Activated T-cell treated with anti-CD3 and anti-CD28 coated beads, Interleukin-2, amount 50 U/mL, for 24 hours (primary cell): Measurements from ENCODE around the gene IRF2.
"Not testable (repeated sequence)": the region's sequence is repeated elsewhere in the genome, so short reads cannot be mapped to it uniquely, and the experiment has no call there.

Experiments used
- DNase-seq: peaks from one replicate; pipeline ENCODE4 v3.0.0-alpha.2; 2020
- H3K27ac Mint-ChIP-seq: 2 replicates; pipeline ENCODE4 v1.8.0; 2020; ENCODE audit warnings: mild to moderate bottlenecking, mixed read lengths
- H3K27me3 Mint-ChIP-seq: 2 replicates; pipeline ENCODE4 v1.8.0; 2020; ENCODE audit warnings: mixed read lengths
- H3K36me3 Mint-ChIP-seq: 2 replicates; pipeline ENCODE4 v1.8.0; 2020; ENCODE audit warnings: low read depth, mixed read lengths
- H3K4me1 Mint-ChIP-seq: 2 replicates; pipeline ENCODE4 v1.8.0; 2020; ENCODE audit warnings: low read depth, mixed read lengths
- H3K4me3 Mint-ChIP-seq: 2 replicates; pipeline ENCODE4 v1.8.0; 2020; ENCODE audit warnings: mild to moderate bottlenecking, moderate library complexity, mixed read lengths
- H3K9me3 Mint-ChIP-seq: 2 replicates; pipeline ENCODE4 v1.8.0; 2020; ENCODE audit warnings: mixed read lengths

The IRF2 gene

DNA sequence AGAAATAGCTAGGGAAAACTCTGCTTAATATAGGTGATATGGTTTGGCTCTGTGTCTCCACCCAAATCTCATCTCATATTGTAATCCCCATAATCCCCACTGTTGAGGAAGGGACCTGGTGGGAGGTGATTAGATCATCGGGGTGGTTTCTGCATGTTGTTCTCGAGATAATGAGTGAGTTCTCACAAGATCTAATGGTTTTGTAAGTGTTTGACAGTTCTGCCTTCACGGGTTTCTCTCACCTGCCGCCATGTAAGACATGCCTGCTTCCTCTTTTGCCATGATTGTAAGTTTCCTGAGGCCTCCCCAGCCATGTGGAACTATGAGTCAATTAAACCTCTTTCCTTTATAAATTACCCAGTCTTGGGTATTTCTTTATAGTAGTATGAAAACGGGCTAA, 94.1 kb downstream of the IRF2 start:
- H3K9me3 Mint-ChIP-seq, H3K4me3 Mint-ChIP-seq, H3K27ac Mint-ChIP-seq, DNase-seq, H3K27me3 Mint-ChIP-seq: not testable (repeated sequence)
- Mint-ChIP-seq H3K4me1 (peaks cover 46% of the 10 kb centered on the region), H3K36me3 (peaks cover 23% of the 10 kb centered on the region)

DNA sequence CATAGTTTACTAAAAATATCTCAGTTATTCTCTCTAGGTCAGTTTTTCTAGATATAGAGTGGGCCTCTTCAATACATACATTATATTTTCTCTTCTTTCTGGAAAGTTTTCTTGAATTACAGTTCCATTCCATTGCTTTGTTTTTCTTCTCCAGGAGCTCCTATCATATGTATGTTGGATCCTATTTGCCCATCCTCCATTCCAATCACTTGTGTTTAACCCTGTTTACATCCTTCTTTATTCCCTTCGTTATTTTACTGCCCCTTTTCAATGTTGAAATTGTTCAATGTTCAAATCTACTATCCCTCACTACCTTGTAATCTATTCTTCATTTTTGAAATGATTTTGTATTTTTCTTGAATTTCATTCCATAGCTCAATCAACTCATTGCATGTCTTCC, 97.4 kb downstream of the IRF2 start:
- DNase-seq = no peak
- no peaks in the 10 kb centered on the region for H3K9me3 Mint-ChIP-seq
- H3K27ac Mint-ChIP-seq = no peak overlapping the region
- H3K4me1 Mint-ChIP-seq = peaks cover 24% of the 10 kb centered on the region
- no peaks in the 10 kb centered on the region for H3K27me3 Mint-ChIP-seq
- peaks cover 18% of the 10 kb centered on the region for H3K36me3 Mint-ChIP-seq
- no peak overlapping the region for H3K4me3 Mint-ChIP-seq

DNA sequence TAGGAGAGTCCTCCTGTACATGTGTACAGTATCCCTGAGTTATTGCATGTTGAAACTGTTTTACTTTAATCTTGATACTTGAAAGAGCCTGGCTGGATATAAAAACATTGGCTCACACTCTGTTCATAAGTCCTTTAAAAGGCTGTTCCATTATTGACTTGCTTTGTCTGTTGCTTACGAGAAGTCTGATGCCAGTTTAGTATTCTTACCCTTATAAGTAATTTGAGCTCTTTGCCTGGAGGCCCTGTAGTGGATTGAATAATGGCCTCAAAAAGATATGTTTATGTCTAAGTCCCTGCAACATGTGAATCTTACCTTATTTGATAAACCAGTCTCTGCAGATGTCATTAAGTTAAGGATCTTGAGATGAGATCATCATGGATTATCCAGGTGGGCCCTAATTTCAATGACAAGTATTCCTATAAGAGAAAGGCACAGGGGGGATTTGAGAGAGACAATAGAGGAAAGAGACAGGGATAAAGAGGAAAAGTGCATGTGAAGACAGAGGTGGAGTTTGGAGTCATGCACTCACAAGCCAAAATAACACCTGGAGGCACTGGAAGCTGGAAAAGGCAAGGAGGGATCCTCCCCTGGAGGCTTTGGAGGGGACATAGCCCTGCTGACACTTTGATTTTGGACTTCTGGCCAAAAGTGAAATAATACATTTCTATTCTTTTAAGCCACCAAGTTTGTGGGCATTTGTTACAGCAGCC, 98.1 kb downstream of the IRF2 start:
- Mint-ChIP-seq H3K27ac (no peak overlapping the region), H3K27me3 (no peaks in the 10 kb centered on the region), H3K4me1 (peaks cover 17% of the 10 kb centered on the region), H3K4me3 (no peak overlapping the region), H3K36me3 (peaks cover 11% of the 10 kb centered on the region), H3K9me3 (no peaks in the 10 kb centered on the region)
- no peak for DNase-seq

DNA sequence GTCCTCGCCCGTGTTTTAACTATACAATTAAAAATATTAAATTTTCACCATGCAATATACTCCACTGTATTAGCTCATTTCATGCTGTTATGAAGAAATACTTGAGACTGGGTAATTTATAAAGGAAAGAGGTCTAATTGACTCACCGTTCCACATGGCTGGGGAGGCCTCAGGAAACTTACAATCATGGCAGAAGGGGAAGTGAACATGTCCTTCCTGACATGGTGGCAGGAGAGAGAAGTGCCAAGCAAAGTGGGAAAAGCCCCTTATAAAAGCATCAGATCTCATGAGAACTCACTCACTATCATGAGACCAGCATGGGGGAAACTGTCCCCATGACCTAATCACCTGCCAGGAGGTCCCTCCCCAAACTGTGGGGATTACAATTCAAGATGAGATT, 98.7 kb downstream of the IRF2 start:
- H3K27me3 Mint-ChIP-seq, H3K9me3 Mint-ChIP-seq, DNase-seq, H3K27ac Mint-ChIP-seq, H3K4me3 Mint-ChIP-seq, H3K36me3 Mint-ChIP-seq: not testable (repeated sequence)
- peaks cover 14% of the 10 kb centered on the region for H3K4me1 Mint-ChIP-seq

DNA sequence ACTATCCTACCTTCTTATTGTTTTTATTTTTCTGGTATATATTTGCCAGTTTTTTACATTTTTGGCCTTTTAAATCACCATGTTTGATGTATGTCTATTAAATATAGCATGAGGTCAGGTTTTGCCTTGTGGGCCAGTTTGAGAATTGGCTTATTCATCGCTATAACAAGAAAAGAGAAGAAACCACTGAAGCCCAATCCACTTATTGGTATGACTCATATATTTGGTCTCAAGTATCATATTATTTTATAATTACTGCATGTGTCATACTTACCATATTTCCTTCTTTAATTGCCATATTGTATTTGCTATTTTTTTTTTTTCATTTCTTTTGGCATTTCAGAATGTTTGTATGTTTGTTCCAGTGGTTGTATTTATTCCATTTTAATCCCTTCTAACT, 99.3 kb downstream of the IRF2 start:
- H3K27ac Mint-ChIP-seq = no peak overlapping the region
- H3K36me3 Mint-ChIP-seq = no peaks in the 10 kb centered on the region
- no peaks in the 10 kb centered on the region for H3K9me3 Mint-ChIP-seq
- DNase-seq = no peak
- no peaks in the 10 kb centered on the region for H3K27me3 Mint-ChIP-seq
- H3K4me1 Mint-ChIP-seq = peaks cover 14% of the 10 kb centered on the region
- H3K4me3 Mint-ChIP-seq = no peak overlapping the region

DNA sequence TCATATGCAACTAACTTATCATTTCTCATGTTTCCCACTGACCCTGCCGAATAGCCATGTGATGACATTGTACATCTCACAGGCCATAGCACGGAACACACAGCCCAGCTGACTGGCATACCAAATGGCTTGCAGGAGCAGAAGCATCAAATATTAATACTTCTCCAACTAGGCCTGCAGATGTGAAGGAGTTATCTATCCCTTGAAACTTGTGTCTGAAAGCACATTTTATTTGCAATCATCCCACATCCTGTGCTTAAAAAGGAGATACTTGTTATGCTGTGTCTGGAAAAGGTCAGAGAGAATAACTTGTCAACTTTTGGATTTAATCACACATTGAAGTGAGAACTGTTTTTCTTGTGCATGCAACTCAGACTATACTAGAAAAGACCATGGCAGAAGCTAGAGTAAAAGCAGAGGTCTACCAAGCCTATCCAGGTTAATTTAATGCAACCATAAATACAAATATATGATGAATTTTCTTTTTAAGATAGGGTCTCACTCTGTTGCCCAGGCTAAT, 100.4 kb downstream of the IRF2 start:
- no peaks in the 10 kb centered on the region for H3K36me3 Mint-ChIP-seq
- no peak overlapping the region for H3K4me3 Mint-ChIP-seq
- peaks cover 14% of the 10 kb centered on the region for H3K4me1 Mint-ChIP-seq
- H3K27ac Mint-ChIP-seq = no peak overlapping the region
- H3K9me3 Mint-ChIP-seq = no peaks in the 10 kb centered on the region
- no peak for DNase-seq
- no peaks in the 10 kb centered on the region for H3K27me3 Mint-ChIP-seq

DNA sequence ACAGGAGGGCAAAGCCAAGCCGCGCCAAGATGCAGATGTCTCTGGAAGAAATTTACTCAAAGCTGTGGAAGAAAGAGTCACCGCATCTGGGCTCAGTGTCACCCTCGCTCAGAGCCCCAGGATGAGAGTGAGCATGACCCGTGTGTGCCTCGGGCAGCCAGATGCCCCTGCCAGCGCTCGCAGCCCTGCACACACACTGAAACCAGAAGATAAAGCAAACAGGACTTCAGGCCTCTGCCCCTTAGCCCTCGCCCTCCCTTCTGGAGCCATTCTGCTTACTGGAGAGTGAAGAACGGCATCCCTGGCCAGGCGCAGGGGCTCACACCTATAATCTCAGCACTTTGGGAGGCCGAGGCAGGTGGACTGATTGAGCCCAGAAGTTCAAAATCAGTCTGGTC, 103.0 kb downstream of the IRF2 start:
- DNase-seq = no peak
- Mint-ChIP-seq H3K27me3 (no peaks in the 10 kb centered on the region), H3K4me3 (no peak overlapping the region), H3K4me1 (peaks cover 17% of the 10 kb centered on the region), H3K9me3 (no peaks in the 10 kb centered on the region), H3K36me3 (no peaks in the 10 kb centered on the region), H3K27ac (no peak overlapping the region)

DNA sequence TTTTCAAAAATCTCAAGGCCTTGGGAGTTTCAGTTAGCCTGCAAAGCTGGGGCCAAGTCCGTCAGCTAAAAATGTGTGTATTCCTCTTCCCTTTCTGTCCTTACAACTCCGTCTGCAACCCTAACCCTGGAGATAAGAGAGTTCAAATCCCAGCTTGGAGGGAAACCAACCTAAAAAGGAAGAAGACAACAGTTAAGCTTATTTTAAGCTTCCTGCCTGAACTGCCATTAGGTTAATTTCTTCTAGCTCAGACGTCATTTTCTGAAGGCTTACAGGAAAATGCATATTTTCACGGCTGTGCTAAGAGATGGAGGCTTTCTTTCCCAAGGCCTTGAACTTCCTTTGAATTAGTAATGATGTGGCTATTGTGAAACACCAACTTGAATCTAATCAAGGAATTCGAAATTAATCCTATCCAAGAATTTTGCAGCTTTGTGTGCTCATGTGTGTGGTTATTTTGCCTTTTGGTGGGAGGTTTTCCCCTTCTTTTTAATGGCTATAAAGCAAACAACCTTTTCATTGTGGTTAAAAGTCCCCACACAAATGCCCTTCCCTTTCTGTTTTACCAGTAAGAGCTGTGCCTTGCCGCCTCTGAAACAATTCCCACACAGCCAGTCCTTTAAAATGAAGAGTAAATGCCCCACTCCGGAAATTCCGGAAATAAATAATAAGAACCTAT, 103.5 kb downstream of the IRF2 start:
- Mint-ChIP-seq H3K27me3 (no peaks in the 10 kb centered on the region), H3K36me3 (no peaks in the 10 kb centered on the region), H3K9me3 (no peaks in the 10 kb centered on the region), H3K4me1 (peaks cover 17% of the 10 kb centered on the region), H3K27ac (no peak overlapping the region), H3K4me3 (no peak overlapping the region)
- no peak for DNase-seq

DNA sequence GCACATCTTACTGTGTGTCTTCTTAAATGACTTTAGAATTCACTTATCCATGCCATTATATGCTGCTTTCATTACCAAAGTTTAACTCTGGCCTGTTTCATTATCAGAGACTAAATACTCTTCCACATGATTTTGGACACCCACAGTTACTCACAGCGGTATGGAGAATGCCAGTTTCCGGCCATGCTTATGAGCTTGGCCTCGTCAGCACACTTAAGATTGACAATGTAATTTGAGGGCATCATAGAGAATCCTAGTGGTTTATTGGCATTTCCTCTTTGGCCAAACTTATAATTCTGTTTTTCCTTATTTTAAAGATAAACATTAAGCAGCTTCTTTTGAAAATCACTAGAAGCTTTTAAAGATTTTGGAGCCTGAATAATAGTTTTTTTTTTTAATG, 104.5 kb downstream of the IRF2 start:
- H3K27me3 Mint-ChIP-seq = no peaks in the 10 kb centered on the region
- DNase-seq = no peak
- H3K4me3 Mint-ChIP-seq = no peak overlapping the region
- peaks cover 11% of the 10 kb centered on the region for H3K4me1 Mint-ChIP-seq
- no peak overlapping the region for H3K27ac Mint-ChIP-seq
- no peaks in the 10 kb centered on the region for H3K36me3 Mint-ChIP-seq
- no peaks in the 10 kb centered on the region for H3K9me3 Mint-ChIP-seq

DNA sequence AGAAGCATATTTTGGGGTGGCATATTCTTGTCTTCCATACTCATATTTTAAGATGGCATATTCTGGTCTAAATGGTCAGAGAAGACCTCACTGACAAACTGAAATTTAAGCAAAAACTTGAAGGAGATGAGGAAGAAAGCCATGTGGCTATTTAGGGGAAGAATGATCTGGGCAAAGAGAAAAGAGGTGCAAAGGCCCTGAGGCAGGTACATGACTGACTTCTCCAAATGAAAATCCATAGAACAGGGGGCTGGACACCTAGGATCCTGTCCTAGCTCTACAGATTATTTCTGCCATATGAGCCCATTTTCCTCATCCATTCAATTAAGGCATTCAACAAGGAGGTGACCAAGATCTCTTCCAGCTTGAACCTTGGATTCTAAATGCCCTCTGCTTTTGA, 105.6 kb downstream of the IRF2 start:
- Mint-ChIP-seq H3K4me1 (peaks cover 4% of the 10 kb centered on the region), H3K4me3 (no peak overlapping the region), H3K27me3 (no peaks in the 10 kb centered on the region), H3K9me3 (no peaks in the 10 kb centered on the region), H3K36me3 (no peaks in the 10 kb centered on the region), H3K27ac (no peak overlapping the region)
- no peak for DNase-seq

DNA sequence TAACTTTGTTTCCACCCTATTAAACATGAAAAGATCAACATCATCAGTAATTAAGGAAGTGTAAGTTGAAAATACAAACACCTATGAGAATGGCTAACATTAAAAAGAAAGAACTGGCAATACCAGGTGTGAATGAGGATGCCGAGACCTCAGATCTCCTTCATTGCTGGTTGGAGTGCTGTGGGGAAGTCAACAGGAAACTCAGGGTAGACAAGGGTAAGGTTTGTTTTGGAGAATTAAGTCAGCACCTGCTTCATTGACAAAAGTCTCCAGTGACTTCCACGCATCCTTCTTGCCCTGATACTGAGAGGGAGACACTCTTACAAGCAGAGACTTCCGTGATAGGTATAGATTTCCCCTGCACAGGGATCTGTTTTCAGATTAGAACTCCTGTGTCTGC, 106.1 kb downstream of the IRF2 start:
- no peak for DNase-seq
- Mint-ChIP-seq H3K4me1 (peaks cover 3% of the 10 kb centered on the region), H3K4me3 (no peak overlapping the region), H3K27ac (no peak overlapping the region), H3K9me3 (no peaks in the 10 kb centered on the region), H3K36me3 (no peaks in the 10 kb centered on the region), H3K27me3 (no peaks in the 10 kb centered on the region)

DNA sequence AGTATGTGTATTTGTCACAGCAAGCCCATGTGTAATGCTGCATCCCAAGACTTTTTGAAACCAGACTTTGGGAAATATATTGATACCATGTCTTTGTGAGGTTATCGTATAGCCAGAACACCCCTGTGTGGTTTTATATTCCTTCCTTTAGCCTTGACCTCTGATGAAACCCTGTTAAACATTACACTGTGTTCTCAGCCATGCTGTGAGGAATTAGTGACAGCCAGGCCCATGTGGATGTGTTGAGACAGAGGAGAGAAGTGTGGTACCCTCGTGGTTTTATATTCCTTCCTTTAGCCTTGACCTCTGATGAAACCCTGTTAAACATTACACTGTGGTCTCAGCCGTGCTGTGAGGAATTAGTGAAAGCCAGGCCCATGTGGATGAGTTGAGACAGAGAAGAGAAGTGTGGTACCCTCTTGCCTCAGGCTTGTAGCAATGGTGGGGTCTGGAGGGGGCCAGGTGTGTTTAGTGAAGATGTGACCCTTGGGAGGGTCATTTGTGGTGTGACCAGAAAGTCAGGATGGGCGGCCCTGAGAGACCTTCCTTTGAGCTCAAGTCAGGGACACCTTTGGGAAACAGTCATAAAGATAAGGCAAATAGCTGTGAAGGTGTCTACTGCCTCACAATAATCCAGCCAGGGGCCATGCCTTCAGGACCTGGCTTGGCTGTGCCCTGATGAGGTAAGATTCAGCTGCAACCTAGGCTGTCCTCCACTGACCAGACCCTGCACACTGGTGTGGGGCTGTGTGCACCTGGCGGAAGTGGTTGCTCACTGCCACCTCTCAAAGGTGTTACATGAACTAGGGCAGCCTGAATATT, 110.0 kb downstream of the IRF2 start:
- no peak overlapping the region for H3K4me3 Mint-ChIP-seq
- no peak for DNase-seq
- H3K27ac Mint-ChIP-seq = no peak overlapping the region
- peaks cover 11% of the 10 kb centered on the region for H3K4me1 Mint-ChIP-seq
- H3K27me3 Mint-ChIP-seq = no peaks in the 10 kb centered on the region
- H3K9me3 Mint-ChIP-seq = no peaks in the 10 kb centered on the region
- H3K36me3 Mint-ChIP-seq = no peaks in the 10 kb centered on the region

DNA sequence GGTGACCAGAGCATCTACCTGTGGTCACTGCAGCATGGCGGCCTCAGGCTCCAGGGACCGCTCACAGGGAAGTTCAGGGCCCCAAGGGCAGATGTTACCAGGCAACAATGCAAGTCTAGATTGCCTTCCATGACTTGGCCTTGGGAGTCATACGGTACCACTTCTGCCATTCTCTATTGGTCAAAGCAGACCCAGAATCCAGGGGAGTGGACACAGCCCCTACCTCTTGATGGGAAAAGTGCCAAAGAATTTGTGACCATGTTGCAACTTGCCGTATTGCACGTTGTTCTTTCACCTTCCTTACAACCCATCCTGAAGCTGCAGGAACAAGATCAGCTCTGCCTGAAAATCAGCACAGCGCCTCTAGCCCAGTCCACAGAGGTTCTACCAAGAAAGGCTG, 111.1 kb downstream of the IRF2 start:
- H3K4me1 Mint-ChIP-seq = peaks cover 11% of the 10 kb centered on the region
- H3K4me3 Mint-ChIP-seq = no peak overlapping the region
- no peaks in the 10 kb centered on the region for H3K9me3 Mint-ChIP-seq
- no peaks in the 10 kb centered on the region for H3K36me3 Mint-ChIP-seq
- no peaks in the 10 kb centered on the region for H3K27me3 Mint-ChIP-seq
- no peak for DNase-seq
- H3K27ac Mint-ChIP-seq = no peak overlapping the region

DNA sequence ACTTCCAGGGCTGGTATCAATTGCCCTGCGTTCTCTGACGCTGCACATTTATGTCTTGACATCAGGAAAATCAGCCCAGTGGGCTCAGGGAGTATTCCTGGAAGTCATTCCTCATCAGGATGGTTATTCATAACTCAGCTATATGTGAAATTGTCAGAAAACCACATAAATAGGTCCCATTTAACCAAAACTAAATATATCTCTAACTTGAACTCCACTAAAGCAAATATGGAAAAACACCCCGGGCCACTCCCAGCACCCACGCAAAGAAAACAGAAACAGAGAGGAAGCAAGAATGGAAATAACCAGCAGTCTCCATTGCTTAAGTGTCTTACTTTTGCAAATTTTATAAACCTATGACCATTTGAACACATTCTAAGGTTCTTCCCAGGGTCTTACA, 112.0 kb downstream of the IRF2 start:
- H3K9me3 Mint-ChIP-seq = no peaks in the 10 kb centered on the region

DNA sequence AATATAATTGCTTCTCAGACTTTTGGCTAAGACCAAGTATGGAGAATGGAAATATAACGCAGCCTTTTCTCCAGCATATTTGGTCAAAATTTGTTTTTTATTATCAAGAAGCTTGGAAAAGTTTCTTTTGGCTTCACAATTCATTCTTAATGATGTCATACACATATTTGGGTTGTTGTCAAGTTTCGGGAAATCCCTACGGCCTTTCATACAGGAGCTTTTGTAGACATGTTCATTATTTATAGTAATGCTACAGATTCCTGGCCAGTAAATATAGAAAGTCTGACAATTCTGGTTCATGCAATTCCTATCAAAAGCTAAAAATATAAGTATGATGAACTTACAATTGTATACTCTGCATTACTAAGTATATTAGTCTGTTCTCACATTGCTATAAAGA, 112.9 kb downstream of the IRF2 start:
- no peaks in the 10 kb centered on the region for H3K9me3 Mint-ChIP-seq
- no peak for DNase-seq
- no peak overlapping the region for H3K27ac Mint-ChIP-seq
- no peaks in the 10 kb centered on the region for H3K27me3 Mint-ChIP-seq
- no peak overlapping the region for H3K4me3 Mint-ChIP-seq
- H3K4me1 Mint-ChIP-seq = peaks cover 10% of the 10 kb centered on the region
- no peaks in the 10 kb centered on the region for H3K36me3 Mint-ChIP-seq

More for the DNA sequence above, 112.0 kb downstream of the IRF2 start:
- Mint-ChIP-seq H3K36me3 (no peaks in the 10 kb centered on the region), H3K4me3 (no peak overlapping the region), H3K27ac (no peak overlapping the region), H3K27me3 (no peaks in the 10 kb centered on the region), H3K4me1 (peaks cover 11% of the 10 kb centered on the region)
- no peak for DNase-seq
